WI38 (cell line): ENCODE measurements around the gene DNAJA3.

ENCODE experiments used
- H3K4me3 ChIP-seq: 2 replicates; pipeline ENCODE4 v1.5.1; 2011; ENCODE audit warnings: low read depth, mild to moderate bottlenecking, control low read depth, low read length
- CTCF ChIP-seq: IDR thresholded peaks from 2 replicates; pipeline ENCODE4 v1.5.1; 2012; ENCODE audit warnings: low read depth, mild to moderate bottlenecking, control low read depth, low read length

The DNAJA3 gene

GRCh38 chr16:4433914-4434787, 8.5 kb downstream of the DNAJA3 start:
- no peak for TF ChIP-seq CTCF
- H3K4me3 ChIP-seq, result no peak overlapping the region

- no peak overlapping the region for H3K4me3 ChIP-seq
- no peak for TF ChIP-seq CTCF
Observed at GRCh38 chr16:4435337-4436067, 9.8 kb downstream of the DNAJA3 start.

GRCh38 chr16:4437366-4437765, 11.7 kb downstream of the DNAJA3 start:
- no peak for TF ChIP-seq CTCF
- H3K4me3 ChIP-seq, result no peak overlapping the region

- H3K4me3 ChIP-seq, result no peak overlapping the region
- no peak for TF ChIP-seq CTCF
Observed at GRCh38 chr16:4442371-4442770, 16.7 kb downstream of the DNAJA3 start.

- no peak overlapping the region for H3K4me3 ChIP-seq
- no peak for TF ChIP-seq CTCF
Observed at GRCh38 chr16:4443271-4443670, 17.6 kb downstream of the DNAJA3 start.

GRCh38 chr16:4443986-4444385, 18.3 kb downstream of the DNAJA3 start:
- TF ChIP-seq CTCF, result no peak
- H3K4me3 ChIP-seq, result no peak overlapping the region

GRCh38 chr16:4450430-4450829, 24.8 kb downstream of the DNAJA3 start:
- no peak overlapping the region for H3K4me3 ChIP-seq
- no peak for TF ChIP-seq CTCF
